Ovary (tissue), 3 donors: ENCODE results near the gene PDIA6.

Experiments used
- POLR2A ChIP-seq: fragments of 450-650 bp; IDR thresholded peaks from one replicate; pipeline ENCODE4 v1.6.1; 2017; ENCODE audit warnings: antibody characterized with exemption, mild to moderate bottlenecking, moderate library complexity
- TF ChIP-seq, protein P1 (sequence below), 3 donors: fragments of 450-650 bp in 2 of 3; fragments of 200-600 bp in 1 of 3; IDR thresholded peaks; one replicate each; pipeline versions ENCODE4 v1.5.1 to v1.8.0; 2016 to 2022; ENCODE audit warnings: antibody characterized with exemption in 3 of 3, mild to moderate bottlenecking in 1 of 3
- donor health status: DM: no; HTN: no; CAD: no.

DNA sequence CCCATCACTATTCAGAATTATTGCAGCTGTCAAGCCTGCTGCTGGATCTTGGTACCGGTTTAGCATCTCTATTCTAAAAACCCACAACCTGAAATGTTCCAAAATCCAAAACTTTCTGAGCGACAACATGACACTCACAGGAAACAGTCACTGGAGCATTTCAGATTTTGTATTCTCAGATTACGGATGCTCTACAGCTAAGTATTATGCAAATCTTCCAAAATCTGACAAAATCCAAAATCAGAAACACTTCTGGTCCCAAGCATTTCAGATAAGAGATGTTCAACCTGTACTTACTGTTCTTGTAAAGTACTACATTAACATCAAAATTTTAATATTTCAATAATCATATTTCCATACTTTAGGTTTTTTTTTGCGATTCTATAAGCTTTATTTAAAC is 12.4 kb downstream of the PDIA6 start:
- TF ChIP-seq, protein P1, sequence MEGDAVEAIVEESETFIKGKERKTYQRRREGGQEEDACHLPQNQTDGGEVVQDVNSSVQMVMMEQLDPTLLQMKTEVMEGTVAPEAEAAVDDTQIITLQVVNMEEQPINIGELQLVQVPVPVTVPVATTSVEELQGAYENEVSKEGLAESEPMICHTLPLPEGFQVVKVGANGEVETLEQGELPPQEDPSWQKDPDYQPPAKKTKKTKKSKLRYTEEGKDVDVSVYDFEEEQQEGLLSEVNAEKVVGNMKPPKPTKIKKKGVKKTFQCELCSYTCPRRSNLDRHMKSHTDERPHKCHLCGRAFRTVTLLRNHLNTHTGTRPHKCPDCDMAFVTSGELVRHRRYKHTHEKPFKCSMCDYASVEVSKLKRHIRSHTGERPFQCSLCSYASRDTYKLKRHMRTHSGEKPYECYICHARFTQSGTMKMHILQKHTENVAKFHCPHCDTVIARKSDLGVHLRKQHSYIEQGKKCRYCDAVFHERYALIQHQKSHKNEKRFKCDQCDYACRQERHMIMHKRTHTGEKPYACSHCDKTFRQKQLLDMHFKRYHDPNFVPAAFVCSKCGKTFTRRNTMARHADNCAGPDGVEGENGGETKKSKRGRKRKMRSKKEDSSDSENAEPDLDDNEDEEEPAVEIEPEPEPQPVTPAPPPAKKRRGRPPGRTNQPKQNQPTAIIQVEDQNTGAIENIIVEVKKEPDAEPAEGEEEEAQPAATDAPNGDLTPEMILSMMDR (IDR thresholded peaks at IDR 0.05) = no peak
- TF ChIP-seq POLR2A = no peak
